GM19463 (cell line): Measurements from ENCODE around the gene ZDHHC6.
"Not testable (repeated sequence)": the region's sequence is repeated elsewhere in the genome, so short reads cannot be mapped to it uniquely, and the experiment has no call there.

ENCODE experiments used
- ATAC-seq: cut with Tn5 transposase; IDR thresholded peaks from one replicate; pipeline ENCODE4 v1.9.1; 2021; ENCODE audit warnings: mild to moderate bottlenecking, moderate library complexity; ENCODE audit not compliant: unreplicated experiment

Gene ZDHHC6, protein sequence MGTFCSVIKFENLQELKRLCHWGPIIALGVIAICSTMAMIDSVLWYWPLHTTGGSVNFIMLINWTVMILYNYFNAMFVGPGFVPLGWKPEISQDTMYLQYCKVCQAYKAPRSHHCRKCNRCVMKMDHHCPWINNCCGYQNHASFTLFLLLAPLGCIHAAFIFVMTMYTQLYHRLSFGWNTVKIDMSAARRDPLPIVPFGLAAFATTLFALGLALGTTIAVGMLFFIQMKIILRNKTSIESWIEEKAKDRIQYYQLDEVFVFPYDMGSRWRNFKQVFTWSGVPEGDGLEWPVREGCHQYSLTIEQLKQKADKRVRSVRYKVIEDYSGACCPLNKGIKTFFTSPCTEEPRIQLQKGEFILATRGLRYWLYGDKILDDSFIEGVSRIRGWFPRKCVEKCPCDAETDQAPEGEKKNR

DNA sequence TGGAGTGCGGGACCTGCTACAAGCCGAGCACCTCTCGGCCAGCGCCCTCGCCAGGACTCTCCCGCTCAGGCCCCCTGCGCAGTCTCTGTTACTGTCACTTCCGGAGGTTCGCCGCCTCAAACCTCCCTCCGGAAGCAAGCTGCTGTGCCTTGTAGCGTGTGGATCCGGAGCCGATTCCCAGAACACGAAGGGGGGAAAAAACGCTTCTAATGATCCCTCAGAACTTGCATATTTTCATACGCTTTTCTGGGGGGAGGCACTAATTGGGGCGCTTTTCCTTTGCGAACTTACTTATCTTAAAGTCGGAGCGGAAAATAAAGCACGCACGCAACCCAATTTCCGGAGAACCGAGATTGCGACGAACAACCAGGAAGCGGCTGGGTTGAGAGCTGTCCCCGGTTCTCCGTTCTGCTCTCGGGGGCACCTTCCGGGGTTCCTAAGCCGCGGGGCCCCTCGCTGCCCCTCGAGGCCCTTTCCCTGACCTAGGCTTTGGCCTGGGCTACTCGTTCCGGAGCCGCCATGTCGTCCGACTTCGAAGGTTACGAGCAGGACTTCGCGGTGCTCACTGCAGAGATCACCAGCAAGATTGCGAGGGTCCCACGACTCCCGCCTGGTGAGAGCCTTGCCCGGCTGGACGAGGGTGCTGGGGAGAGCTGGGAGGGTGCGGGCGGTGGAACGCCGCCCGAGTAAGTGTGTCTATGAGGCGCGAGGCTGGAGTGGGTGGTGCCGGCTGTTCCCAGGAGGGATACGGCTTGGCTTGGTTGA is at the start of gene ZDHHC6, which contains the start of gene VTI1A:
ZDHHC6 (minus strand) TSS at position 60 of the 765 bp plus-strand sequence. CDS start 1,478 bp downstream, outside the sequence.
VTI1A (plus strand) TSS at position 361 of the 765 bp plus-strand sequence; CDS start at position 520, 159 bp downstream.
- peak; percentile 95 for ATAC-seq

DNA sequence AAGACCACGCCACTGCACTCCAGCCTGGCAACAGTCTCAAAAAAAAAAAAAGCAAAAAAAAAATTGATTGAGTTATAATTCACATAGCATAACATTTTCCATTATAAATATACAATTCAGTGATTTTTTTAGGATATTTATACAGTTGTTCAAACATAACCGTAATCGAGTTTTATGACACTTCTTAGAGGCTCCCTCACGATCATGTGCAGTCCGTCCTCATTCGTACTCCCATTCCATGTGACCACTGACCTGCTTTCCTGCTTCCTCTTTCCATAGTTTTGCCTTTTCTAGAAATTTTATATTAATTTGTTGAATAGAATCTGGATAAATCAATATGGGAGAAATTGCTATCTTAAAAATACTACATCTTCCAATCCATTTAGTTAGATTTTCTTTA is 46.0 kb upstream of the ZDHHC6 start:
- no peak for ATAC-seq

DNA sequence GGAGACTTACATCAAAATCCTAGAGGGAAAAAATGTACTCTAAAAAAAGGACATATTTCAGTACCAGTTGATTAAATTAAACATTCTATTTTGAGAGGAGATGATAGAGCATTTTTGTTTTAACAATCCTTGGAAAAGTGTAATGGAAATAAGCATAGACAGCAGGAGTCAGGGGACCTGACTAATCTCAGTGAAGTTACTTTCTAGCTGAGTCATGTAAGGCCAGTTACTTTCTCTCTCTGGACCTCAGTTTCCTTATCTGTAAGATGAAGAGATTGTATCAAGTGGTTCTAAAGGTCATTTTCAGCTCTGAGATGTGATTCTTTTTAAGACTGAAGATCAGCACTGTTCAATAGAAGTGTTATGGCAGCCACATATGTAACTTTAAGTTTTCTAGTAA is 44.4 kb upstream of the ZDHHC6 start:
- no peak for ATAC-seq

DNA sequence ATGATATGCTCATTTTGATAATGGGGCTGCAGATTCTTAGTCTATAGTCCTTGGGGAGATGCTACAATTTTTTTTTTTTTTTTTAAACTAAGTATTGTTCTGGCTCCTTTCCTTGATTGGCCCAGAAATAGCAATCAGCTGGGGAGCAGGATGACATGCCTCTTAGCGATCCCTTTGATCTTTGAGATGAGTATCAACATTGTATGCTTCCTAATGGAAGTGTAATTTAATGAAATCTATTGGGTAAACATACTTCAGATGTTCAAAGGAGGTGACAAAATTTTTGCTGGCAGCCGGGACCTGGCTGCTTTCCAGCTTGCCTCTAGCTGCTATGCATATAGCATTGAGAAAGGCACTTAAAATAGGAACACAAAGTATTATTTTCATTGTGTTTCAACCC is 43.8 kb upstream of the ZDHHC6 start:
- no peak for ATAC-seq

DNA sequence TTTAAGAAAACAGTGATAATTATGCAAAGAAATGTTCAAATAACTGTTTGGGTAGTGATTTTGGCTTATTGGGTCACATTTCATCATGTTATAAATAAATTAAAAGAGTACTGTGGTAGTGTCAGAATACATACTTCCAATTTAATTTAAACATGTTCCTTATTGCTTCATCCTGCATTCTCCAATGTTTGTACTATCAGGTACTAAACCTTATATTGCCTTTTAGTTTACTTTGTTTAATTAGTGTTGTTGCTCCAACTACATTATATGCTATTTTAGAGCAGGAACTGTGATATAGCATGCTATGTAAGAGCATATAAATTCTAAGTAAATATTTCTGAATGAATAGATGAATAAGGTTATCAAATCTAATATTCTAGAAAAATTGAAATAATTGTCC is 41.2 kb upstream of the ZDHHC6 start:
- no peak for ATAC-seq

DNA sequence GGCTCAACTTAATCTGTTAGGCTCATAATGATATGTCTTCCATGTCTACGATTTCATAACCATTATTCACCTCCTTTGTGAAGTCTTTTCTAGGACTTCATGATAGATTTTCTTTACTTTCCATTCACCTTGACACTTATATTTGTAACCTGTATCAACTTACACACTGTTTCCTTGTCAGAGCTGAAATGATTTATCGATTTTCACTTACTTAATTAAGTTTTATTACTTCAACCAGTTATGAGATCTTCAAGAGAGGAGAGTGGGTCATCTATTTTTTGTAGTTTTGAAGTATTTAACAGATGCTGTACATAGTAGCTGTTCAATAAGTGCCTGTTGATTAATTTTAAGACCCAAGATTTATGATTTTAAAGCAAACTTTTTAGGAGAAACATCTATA is 37.7 kb upstream of the ZDHHC6 start:
- no peak for ATAC-seq

DNA sequence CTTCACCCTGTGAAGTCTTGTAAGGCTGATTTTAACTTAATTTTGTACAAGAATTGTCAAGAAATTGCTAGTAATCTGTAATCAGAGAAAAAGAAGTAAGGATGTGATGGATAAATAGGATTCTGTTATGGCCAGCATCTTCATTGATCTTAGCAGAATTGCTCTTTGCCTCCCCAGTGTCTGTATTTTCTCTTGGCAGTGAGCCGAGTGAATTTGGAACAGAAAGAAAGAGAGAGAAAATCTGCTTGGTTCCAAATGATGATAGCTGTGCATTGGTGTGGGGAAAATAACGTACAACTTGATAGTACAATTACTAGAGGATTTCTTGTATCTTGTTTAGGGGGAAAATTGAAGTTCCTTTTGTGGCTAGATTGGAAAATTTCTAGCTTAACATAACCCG is 34.9 kb upstream of the ZDHHC6 start:
- no peak for ATAC-seq

DNA sequence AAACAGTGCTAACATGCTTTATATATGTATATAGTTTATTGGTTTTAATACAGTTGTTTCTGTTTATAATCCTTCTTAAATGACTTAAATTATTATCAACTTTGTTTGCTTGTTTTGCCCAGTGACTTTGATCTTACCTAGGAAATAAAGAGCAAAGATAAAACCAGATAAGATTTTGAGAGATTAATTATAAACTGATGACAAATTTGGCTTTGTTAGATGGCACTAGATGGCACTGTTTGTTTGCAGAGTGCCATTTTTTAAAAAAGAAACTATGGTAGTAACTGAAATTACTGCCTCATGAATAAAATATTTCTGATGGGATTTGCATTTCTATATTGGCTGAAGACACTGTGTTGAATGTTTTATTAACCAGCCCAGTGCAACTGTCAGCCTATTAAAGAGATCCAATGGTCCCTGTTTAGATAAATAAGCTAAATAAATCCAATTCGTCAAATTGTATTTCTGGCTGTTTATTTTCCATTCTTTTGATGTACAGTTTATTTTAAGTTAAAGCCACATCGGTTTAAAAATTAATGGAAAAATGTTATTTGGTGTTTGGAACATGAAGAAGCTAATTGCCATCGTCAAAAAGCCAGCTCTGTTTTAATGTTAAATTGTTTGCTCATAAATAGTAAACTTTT is 29.0 kb upstream of the ZDHHC6 start:
- ATAC-seq, result no peak

DNA sequence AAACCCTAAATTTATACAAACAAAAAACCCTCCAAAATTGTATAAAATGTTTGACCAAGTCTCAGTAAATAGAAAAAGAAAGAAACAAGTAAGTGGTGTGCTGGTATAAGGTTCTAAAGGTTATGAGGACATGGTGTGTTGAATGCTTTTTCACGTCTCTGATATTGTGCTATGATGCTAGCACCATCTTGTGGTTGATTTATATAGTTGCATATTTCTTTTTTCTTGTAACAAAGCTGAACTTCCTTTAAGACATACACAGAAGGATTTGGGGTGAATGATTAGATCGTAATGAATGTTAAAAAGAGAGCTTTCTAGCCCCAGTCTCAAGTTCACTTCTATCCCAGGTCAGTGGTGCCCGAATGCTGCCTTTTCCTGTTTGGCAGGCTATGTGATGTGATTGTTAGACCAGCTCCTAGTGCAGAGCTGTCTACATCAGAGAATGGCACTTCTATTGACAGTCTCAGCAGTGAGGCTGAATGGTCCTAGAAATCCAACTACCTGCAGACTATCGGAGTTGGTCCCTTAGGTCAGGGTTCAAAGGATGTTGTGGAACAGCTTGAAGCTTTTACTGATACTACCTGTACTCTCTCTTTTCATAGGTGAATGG is 25.3 kb upstream of the ZDHHC6 start:
- peak; percentile 56 for ATAC-seq

DNA sequence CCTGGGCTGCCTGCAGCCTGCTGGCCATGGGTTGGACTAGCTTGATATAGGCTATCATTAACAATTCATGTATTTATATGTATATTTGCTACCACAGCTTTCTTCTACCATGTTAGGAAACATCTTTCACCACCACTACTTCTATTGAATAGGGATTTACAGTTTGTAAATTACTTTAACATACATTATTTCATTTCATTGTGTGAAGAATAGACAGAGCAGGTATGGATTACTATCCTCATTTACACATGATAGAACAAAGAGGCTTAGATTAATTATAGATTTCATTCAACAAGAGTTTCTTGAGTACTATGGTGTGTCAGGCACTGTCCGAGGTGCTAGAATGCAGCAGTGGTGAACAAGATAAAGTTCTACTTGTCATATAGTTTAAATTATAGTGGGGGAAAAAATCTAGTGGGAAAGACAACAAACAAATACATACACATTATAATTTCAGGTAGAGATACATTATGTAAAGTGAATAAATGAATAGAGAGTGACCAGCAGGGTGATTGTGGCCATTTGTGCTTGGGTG is 20.9 kb upstream of the ZDHHC6 start:
- no peak for ATAC-seq

DNA sequence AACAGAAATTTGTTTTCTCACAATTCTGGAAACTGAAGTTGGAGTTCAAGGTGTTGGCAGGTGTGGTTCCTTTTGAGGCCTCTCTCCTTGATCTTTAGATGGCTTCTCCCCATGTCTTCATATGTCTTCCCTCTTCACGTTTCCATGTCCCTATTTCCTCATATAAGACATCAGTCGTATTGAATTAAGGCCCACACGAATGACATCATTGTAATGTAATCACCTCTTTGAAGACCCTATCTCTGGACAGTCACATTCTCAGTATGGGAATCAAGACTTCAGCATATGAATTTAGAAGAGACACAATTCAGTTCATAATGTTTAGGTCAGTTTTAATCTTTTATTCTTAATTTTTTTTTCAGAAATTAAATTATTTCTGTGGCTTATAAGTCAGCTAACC is 20.1 kb upstream of the ZDHHC6 start:
- no peak for ATAC-seq

DNA sequence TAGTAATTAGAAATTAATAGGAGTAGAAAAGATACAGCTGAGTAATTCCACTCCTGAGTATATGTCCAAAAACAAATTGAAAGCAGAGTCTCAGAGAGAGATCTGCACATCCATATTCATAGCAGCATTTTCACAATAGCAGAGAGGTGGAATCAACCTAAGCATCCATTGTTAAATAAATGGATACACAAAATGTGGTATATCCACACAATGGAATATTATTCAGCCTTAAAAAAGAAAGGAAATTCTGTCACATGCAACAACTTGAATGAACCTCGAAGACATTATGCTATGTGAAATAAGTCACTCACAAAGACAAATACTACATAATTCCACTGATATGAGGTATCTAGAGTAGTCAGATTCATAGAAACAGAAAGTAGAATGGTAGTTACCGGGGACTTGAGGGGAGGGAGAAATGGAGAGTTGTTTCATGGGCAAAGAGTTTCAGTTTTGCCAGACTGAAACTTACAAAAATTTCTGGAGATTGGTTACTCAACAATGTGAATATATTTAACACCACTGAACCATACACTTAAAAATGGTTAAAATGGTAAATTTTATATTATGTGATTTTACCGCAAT is 18.7 kb upstream of the ZDHHC6 start:
- no peak for ATAC-seq

DNA sequence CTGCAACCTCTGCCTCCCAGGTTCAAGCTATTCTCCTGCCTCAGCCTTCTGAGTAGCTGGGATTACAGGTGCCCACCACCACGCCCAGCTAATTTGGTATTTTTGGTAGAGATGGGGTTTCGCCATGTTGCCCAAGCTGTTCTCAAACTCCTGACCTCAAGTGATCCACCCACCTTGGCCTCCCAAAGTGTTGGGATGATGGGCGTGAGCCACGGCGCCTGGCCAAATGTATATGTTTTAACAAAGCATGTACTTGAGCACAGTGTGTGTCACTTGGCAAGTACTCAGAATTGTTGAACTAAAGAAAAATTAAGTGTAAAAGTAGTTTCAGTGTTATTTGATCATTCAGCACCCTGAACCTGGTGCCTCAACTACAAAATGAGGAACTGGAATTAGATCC is 17.4 kb upstream of the ZDHHC6 start:
- ATAC-seq, result not testable (repeated sequence)

DNA sequence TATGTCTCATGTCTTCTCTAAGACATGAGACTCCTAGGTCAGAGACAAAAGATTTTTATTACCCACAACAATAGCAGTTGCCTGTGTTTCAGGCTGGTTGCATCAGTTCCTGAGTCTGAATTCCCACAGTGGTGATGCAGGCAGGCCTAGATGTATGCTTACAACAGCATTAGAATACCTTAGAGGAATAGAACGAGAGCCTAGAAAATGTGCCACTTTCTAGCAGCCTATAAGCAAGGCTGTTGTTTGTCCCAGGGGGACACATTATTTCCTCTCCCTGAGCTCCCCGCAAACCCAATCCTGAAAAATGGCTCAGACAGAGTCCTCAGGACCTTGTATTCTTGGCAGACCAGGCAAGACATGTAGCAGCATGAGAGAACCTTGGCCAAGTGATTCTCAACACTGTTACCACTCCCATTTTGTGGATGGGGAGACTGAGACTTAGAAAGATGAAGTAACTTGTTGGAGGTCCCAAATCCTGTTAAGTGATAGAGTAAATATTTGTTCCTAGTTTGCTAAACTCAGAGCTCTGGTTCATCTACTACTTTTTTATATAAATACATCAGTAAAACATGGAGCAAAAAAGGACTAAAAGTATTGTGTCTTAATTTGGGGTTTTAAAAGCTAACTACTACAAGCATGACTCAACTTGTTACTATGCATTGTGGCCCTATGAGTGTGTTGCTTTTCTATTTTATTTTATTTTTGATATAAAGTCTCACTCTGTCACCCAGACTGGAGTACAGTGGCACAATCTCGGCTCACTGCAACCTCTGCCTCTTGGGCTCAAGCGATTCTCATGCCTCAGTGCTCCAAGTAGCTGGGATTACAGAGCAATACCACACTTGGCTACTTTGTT is 14.5 kb upstream of the ZDHHC6 start:
- no peak for ATAC-seq

DNA sequence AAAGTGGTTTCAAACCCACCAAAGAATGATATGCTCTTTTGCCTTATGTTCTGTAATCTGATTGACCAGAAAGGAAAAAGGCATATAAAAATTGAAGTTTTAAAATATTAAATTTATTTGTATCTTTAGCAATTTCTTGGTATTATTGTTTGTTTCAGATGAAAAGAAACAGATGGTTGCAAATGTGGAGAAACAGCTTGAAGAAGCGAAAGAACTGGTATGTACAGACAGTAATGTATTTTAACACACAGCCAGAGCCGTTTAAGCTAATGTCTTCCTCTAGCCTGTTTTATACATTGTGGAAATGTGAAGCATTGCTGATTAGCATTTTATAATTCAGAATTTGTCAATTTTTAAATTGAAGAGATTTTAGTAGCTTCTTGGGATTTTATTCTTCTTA is 13.7 kb upstream of the ZDHHC6 start:
- ATAC-seq, result no peak

DNA sequence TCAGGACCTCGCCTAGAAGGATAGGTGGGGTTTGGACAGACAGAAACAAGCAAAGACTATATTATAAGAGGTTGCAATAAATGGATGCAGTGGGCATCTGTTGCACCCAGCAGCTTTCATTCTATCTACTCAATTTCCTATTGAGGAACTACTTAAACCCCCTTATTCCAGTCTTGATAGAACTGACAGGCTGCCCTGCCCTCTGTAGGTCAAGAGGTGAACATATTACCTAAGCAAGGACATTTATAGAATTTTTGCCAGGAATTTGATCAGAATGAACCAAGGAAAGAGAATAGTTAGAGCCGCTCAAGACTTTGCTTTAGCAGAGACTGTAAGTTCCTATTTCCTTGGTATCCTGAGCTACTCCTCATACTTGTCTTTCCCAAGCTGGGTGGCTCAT is 9.8 kb upstream of the ZDHHC6 start:
- ATAC-seq, result no peak

DNA sequence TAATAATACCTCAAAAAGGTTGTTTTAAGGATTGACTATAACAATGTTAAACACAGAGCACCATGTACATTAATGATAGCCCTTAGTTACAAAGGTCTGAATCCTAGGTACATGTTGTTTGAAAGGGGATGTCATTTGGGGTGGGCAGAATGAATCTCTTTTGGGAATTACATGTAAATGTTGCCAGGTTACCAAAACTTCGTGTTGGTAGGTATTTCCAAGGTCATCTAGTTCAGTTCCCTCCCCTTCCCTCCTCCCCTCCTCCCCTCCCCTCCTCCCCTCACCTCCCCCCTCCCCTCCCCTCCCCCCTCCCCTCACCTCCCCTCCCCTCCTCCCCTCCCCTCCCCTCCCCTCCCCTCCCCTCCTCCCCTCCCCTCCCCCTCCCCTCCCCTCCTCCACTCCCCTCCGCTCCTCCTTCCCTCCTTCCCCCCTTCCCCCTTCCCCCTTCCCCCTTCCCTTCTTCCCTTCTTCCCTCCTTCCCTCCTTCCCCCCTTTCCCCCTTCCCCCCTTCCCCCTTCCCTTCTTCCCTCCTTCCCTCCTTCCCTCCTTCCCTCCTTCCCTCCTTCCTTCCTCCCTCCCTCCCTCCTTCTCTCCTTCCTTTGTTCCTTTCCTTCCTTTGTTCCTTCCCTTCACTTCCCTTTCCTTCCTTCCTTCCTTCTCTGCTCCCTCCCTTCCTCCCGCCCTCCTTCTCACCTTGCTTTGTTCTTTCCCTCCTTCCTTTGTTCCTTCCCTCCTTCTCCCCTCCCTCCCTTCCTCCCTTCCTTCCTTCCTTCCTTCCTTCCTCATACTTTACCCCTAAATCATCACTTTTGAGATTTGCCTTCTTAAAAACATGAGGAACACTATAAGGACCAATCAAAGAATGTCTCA is 8.4 kb upstream of the ZDHHC6 start:
- ATAC-seq, result no peak

DNA sequence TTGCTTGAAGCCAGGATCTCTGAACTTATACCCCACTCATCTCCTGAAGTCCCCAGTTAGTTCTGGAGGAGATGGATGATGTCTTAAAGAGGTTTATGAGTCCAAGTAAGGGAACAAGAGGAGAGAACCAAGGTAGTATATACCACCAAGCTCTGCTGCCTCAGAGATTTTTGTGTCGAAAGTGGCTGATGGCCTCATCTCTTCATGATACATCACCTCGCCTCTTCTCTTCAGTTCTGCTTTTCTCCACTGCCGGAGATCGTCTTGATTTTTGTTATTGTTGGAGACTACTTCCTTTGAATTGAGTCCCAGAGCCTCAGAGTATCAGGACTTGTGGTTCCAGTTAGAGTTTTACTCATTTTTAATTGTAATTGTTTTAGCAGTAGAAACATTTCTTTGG is 2.2 kb upstream of the ZDHHC6 start:
- ATAC-seq, result no peak

DNA sequence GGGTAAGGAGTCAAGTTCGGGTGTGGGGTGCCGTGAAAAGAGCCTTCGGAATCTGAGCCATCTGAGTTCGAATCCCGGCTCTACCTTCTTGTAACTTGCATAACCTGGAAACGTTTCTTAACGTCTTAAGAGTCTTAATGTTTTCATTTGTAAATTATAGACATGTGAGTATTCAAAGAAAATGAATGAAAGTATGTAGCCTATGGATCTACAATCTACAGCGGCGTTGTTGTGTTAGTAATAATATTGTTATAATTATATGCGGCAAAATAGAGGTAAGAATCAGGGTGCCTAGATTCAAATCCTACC is 860 bp upstream of the ZDHHC6 start:
- ATAC-seq, result no peak
